Uterus (tissue), 4 donors: ENCODE measurements around the gene TEX14. TPM values are rescaled to one million over a fixed set of nuclear protein-coding genes. Genes with fewer than 3 reads are reported as not detected.

Experiments used
- DNase-seq, 2 donors: peaks; one replicate each; pipeline ENCODE4 v3.0.0-alpha.2; 2019 to 2020
- H3K27ac ChIP-seq, 2 donors: fragments of 200-600 bp; sonication (generic); 1 replicate in 1 of 2; 2 replicates in 1 of 2; pipeline ENCODE4 v1.5.1; 2016 to 2018
- H3K27me3 ChIP-seq, 2 donors: fragments of 200-600 bp; sonication (generic); one replicate each; pipeline ENCODE4 v1.5.1; 2018 to 2019; ENCODE audit warnings: control low read depth in 1 of 2
- H3K36me3 ChIP-seq, 2 donors: fragments of 200-600 bp; sonication (generic); one replicate each; pipeline ENCODE4 v1.5.1; 2019; ENCODE audit warnings: control low read depth in 1 of 2
- H3K4me1 ChIP-seq, 2 donors: fragments of 200-600 bp; sonication (generic); one replicate each; pipeline ENCODE4 v1.5.1; 2018 to 2019; ENCODE audit warnings: control low read depth in 1 of 2
- H3K4me3 ChIP-seq, 2 donors: fragments of 200-600 bp; sonication (generic); 1 replicate in 1 of 2; 2 replicates in 1 of 2; pipeline ENCODE4 v1.5.1; 2018 to 2019; ENCODE audit warnings: mild to moderate bottlenecking in 1 of 2
- H3K9me3 ChIP-seq, 2 donors: fragments of 200-600 bp; sonication (generic); one replicate each; pipeline ENCODE4 v1.5.1; 2019; ENCODE audit warnings: control low read depth in 1 of 2
- CTCF ChIP-seq, 4 experiments: fragments of 200-600 bp in 2 of 4; fragments of 450-650 bp in 2 of 4; sonication (generic) in 2 of 4; IDR thresholded peaks; one replicate each; pipeline ENCODE4 v1.5.1; 2016 to 2019; ENCODE audit warnings: antibody characterized with exemption in 4 of 4, mild to moderate bottlenecking in 2 of 4, moderate library complexity in 1 of 4
- POLR2A ChIP-seq, 2 donors: fragments of 450-650 bp; IDR thresholded peaks; one replicate each; pipeline ENCODE4 v1.6.1; 2016; ENCODE audit warnings: antibody characterized with exemption in 2 of 2, mild to moderate bottlenecking in 1 of 2, moderate library complexity in 1 of 2
- intact Hi-C: fragments of 100-400 bp; cut with DNase I; formaldehyde crosslinking; loops from one replicate; pipeline ENCODE4 v1.15.1; 2023; ENCODE audit warnings: low total_unique reads
- total RNA-seq, 4 donors: library from RNA; depleted of rRNA in 3 of 4; stranded (reverse); fragments of >200 nt in 3 of 4; gene quantifications; one replicate each; pipeline versions ENCODE4 v1.1.0 to v1.2.4, GENCODE V29; 2014 to 2023
- donor health status: DM: yes; HTN: yes; CAD: no.

Gene TEX14
- total RNA-seq, 4 donors from 2014 or later: 0.28 to 0.55 (median 0.29) TPM; not detected in 1

DNA sequence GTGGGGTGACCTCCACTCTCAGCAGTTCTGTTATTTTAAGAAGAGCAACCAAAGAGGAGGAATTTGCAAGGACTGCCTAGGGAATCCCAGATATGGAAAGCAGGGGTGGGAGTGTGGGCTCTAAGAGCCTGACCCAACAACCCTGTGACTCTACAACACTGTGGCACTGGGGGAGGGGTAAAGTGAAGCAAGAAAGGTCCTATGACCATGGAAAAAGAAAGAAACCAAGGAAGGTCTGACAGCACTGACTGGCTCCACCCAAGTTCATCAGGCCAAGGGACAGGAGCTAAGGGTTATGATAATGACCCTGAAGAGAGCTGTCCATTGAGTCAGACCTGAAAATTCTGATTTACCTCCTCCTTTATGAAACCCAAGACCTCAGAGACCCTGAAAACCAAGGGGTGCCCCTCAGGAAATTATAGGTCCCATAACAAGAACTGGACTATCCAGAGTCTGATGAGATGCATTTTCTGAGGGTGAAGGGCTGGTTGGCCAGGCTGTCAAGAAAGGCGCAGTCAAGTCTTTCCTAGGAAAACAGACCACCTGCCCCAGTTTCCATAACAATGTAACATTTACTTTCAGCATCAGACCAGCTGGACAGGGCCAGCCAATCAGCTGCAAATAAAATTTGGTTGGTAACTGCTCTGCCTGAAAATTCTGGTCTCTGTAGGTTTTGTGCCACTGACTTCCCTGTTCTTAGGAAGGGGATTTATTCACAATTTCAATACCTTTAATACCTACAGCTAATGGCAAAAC lies 123.6 kb downstream of the TEX14 start:
- TF ChIP-seq CTCF (IDR thresholded peaks at IDR 0.05) (no peak), POLR2A (IDR thresholded peaks at IDR 0.05) (no peak)
- no peak overlapping the region for H3K4me3 ChIP-seq
- no peaks in the 10 kb centered on the region for H3K36me3 ChIP-seq
- H3K27ac ChIP-seq: no peak overlapping the region
- no peaks in the 10 kb centered on the region for H3K27me3 ChIP-seq
- DNase-seq: no peak
- H3K9me3 ChIP-seq: no peaks in the 10 kb centered on the region
- intact Hi-C loops: no loop called here
- H3K4me1 ChIP-seq: no peaks in the 10 kb centered on the region

DNA sequence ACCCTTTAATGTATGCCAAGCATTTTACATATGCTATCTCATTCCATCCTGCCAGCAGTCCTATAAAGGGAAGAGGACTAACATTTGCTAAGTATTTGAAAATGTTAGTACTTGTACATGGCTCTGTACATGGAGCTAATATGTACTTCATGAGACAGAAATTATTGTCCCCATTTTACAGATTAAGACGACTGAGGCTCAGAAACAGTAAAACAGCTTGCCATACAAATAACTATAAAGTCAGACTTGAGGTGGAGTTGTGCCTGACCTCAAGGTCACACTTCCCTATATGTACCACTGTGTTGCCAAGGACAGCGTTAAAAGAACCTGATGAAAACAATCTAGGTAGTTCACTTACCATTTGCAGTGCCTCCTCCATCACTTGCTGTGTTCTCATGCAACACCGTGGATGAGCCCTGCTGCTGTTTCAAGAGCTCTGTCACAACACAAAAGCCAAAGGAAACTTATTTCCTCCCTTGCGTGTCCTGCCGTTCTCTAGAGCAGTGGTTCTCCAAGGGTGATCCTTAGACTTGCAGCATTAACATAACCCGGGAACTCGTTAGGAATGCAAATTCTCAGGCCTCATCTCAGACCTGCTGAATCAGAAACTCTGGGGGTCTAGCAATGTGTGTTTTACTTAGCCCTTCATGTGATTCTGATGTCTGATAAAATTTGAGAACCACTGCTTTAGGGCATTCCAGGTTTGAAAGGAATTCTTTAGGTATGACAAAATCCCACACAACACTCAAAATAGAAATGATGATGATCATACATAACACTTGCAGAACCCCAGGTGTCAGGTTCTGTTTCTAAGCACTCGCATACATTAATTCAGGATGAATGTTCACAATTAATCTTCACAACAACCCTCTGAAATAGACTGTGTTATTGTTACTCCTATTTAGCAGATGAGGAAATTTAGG lies 126.2 kb downstream of the TEX14 start:
- Histone ChIP-seq H3K36me3 (no peaks in the 10 kb centered on the region), H3K4me3 (no peak overlapping the region), H3K4me1 (no peaks in the 10 kb centered on the region), H3K27ac (no peak overlapping the region), H3K27me3 (no peaks in the 10 kb centered on the region), H3K9me3 (no peaks in the 10 kb centered on the region)
- TF ChIP-seq POLR2A (IDR thresholded peaks at IDR 0.05) (no peak), CTCF (IDR thresholded peaks at IDR 0.05) (no peak)
- DNase-seq: no peak
- intact Hi-C loops: no loop called here

GRCh38 chr17:58564971-58565370 lies 126.9 kb downstream of the TEX14 start:
- no peak for DNase-seq
- H3K36me3 ChIP-seq: no peaks in the 10 kb centered on the region
- H3K4me1 ChIP-seq: no peaks in the 10 kb centered on the region
- intact Hi-C loops: no loop called here
- no peaks in the 10 kb centered on the region for H3K9me3 ChIP-seq
- TF ChIP-seq POLR2A (IDR thresholded peaks at IDR 0.05): no peak
- TF ChIP-seq CTCF (IDR thresholded peaks at IDR 0.05): no peak
- H3K27ac ChIP-seq: no peak overlapping the region
- H3K27me3 ChIP-seq: no peaks in the 10 kb centered on the region
- H3K4me3 ChIP-seq: no peak overlapping the region

GRCh38 chr17:58564243-58564642 lies 127.6 kb downstream of the TEX14 start:
- no peaks in the 10 kb centered on the region for H3K9me3 ChIP-seq
- no peaks in the 10 kb centered on the region for H3K27me3 ChIP-seq
- TF ChIP-seq POLR2A (IDR thresholded peaks at IDR 0.05) (no peak), CTCF (IDR thresholded peaks at IDR 0.05) (no peak)
- H3K36me3 ChIP-seq: no peaks in the 10 kb centered on the region
- DNase-seq: no peak
- H3K4me3 ChIP-seq: no peak overlapping the region
- no peak overlapping the region for H3K27ac ChIP-seq
- intact Hi-C loops: no loop called here
- no peaks in the 10 kb centered on the region for H3K4me1 ChIP-seq

DNA sequence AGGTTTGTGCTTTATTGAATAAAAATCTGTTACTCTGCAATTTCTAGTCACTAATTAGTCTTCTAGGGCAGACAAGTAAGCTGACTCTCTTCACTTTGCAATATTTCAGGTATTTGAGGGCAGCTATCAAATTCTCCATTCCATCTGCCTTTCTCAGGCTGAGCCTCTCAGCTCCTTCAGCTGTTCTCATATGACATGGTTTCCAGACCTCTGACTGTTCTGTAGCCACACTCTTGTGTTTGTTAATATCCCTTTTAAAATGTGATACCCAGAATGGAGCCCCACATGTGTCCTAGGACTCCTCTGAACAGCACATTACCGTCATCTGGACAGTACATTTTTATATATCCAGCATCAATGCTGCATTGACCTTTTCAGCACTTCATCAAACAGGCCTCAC lies 131.3 kb downstream of the TEX14 start:
- H3K36me3 ChIP-seq: no peaks in the 10 kb centered on the region
- no peak overlapping the region for H3K4me3 ChIP-seq
- H3K4me1 ChIP-seq: no peaks in the 10 kb centered on the region
- intact Hi-C loops: no loop called here
- H3K27ac ChIP-seq: no peak overlapping the region
- DNase-seq: no peak
- no peaks in the 10 kb centered on the region for H3K9me3 ChIP-seq
- H3K27me3 ChIP-seq: no peaks in the 10 kb centered on the region
- TF ChIP-seq POLR2A (IDR thresholded peaks at IDR 0.05): no peak
- no peak for TF ChIP-seq CTCF (IDR thresholded peaks at IDR 0.05)
